ENCODE results near the gene ZCCHC4.

ZCCHC4 gene

GRCh38 chr4:25377572-25378436 lies 65.2 kb downstream of the ZCCHC4 start:
- no peak for DNase-seq (ENCODE audit: low read depth in 3 of 3)

- DNase-seq (ENCODE audit: low read depth in 3 of 3) = no peak
Observed at GRCh38 chr4:25378437-25378743, 65.8 kb downstream of the ZCCHC4 start.

GRCh38 chr4:25379591-25379990 lies 67.0 kb downstream of the ZCCHC4 start:
- no peak for DNase-seq (ENCODE audit: low read depth in 3 of 3)

- DNase-seq (ENCODE audit: low read depth in 3 of 3) = no peak
Observed at GRCh38 chr4:25383647-25384046, 71.1 kb downstream of the ZCCHC4 start.

- DNase-seq (ENCODE audit: low read depth in 3 of 3) = no peak
Observed at GRCh38 chr4:25386926-25387325, 74.4 kb downstream of the ZCCHC4 start.

- DNase-seq (ENCODE audit: low read depth in 3 of 3) = no peak
Observed at GRCh38 chr4:25397305-25397704, 84.7 kb downstream of the ZCCHC4 start.

- no peak for DNase-seq (ENCODE audit: low read depth in 3 of 3)
Observed at GRCh38 chr4:25399510-25399909, 86.9 kb downstream of the ZCCHC4 start.

GRCh38 chr4:25401066-25401465 lies 88.5 kb downstream of the ZCCHC4 start:
- DNase-seq (ENCODE audit: low read depth in 3 of 3) = no peak

- no peak for DNase-seq (ENCODE audit: low read depth in 3 of 3)
Observed at GRCh38 chr4:25402521-25402920, 89.9 kb downstream of the ZCCHC4 start.

GRCh38 chr4:25403699-25404098 lies 91.1 kb downstream of the ZCCHC4 start:
- no peak for DNase-seq (ENCODE audit: low read depth in 3 of 3)

- no peak for DNase-seq (ENCODE audit: low read depth in 3 of 3)
Observed at GRCh38 chr4:25405453-25405852, 92.9 kb downstream of the ZCCHC4 start.

GRCh38 chr4:25406081-25406692 lies 93.6 kb downstream of the ZCCHC4 start:
- no peak for DNase-seq (ENCODE audit: low read depth in 3 of 3)

- DNase-seq (ENCODE audit: low read depth in 3 of 3) = no peak
Observed at GRCh38 chr4:25410820-25411529, 98.4 kb downstream of the ZCCHC4 start.

GRCh38 chr4:25413261-25413660 lies 100.7 kb downstream of the ZCCHC4 start:
- DNase-seq (ENCODE audit: low read depth in 3 of 3) = no peak

GRCh38 chr4:25417014-25417413 lies 104.4 kb downstream of the ZCCHC4 start:
- no peak for DNase-seq (ENCODE audit: low read depth in 3 of 3)

Data from stimulated activated CD4-positive, alpha-beta T cell treated with anti-CD3 and anti-CD28 coated beads, TNF-alpha, amount 100 ng/mL, for 24 hours (primary cell).